HUES6 (cell line): ENCODE measurements around the gene TP53TG5.
A peak's percentile ranks its signal among the peaks of the same experiment; 100 is the strongest.

Source experiments
- H3K27ac ChIP-seq: 2 replicates; pipeline ENCODE4 v1.7.0; 2013; ENCODE audit warnings: low read depth, mild to moderate bottlenecking, low read length, inconsistent platforms
- H3K27me3 ChIP-seq: 2 replicates; pipeline ENCODE4 v1.6.1; 2013; ENCODE audit warnings: low read length; ENCODE audit not compliant: control insufficient read depth, insufficient read depth
- H3K36me3 ChIP-seq: 2 replicates; pipeline ENCODE4 v1.6.1; 2013; ENCODE audit warnings: low read length; ENCODE audit not compliant: control insufficient read depth, insufficient read depth
- H3K4me1 ChIP-seq: 2 replicates; pipeline ENCODE4 v1.6.1; 2013; ENCODE audit warnings: low read length; ENCODE audit not compliant: control insufficient read depth, insufficient read depth
- H3K4me3 ChIP-seq: 2 replicates; pipeline ENCODE4 v1.5.1; 2013; ENCODE audit warnings: low read depth, low read length
- H3K9ac ChIP-seq: one replicate; pipeline ENCODE4 v1.6.1; 2013; ENCODE audit warnings: mild to moderate bottlenecking, low read length
- H3K9me3 ChIP-seq: 2 replicates; pipeline ENCODE4 v1.6.1; 2013; ENCODE audit warnings: low read depth, low read length; ENCODE audit not compliant: control insufficient read depth, insufficient read depth

TP53TG5 gene

GRCh38 chr20:45343532-45344167 lies 34.5 kb downstream of the TP53TG5 start:
- peak overlapping the region; percentile 69; the same call in 1 of the 2 replicates for H3K27ac ChIP-seq
- peaks cover 87% of the 10 kb centered on the region for H3K4me1 ChIP-seq
- H3K9ac ChIP-seq: peak overlapping the region; percentile 62
- H3K4me3 ChIP-seq: peak overlapping the region; percentile 50; the same call in 1 of the 2 replicates
- 0 out of 2 replicates have a peak, but pooled peaks cover 6% of the 10 kb centered on the region for H3K36me3 ChIP-seq
- no peaks in the 10 kb centered on the region for H3K9me3 ChIP-seq
- H3K27me3 ChIP-seq: no peaks in the 10 kb centered on the region

- Histone ChIP-seq H3K4me1 (peaks cover 91% of the 10 kb centered on the region), H3K27ac (peak overlapping the region; percentile 69; the same call in 1 of the 2 replicates), H3K4me3 (peak overlapping the region; percentile 50), H3K9me3 (no peaks in the 10 kb centered on the region), H3K9ac (peak overlapping the region; percentile 46), H3K27me3 (no peaks in the 10 kb centered on the region), H3K36me3 (0 out of 2 replicates have a peak, but pooled peaks cover 6% of the 10 kb centered on the region)
Observed at GRCh38 chr20:45342855-45343531, 35.1 kb downstream of the TP53TG5 start.

GRCh38 chr20:45341939-45342854 lies 35.9 kb downstream of the TP53TG5 start:
- Histone ChIP-seq H3K9ac (peak overlapping the region; percentile 63), H3K36me3 (0 out of 2 replicates have a peak, but pooled peaks cover 6% of the 10 kb centered on the region), H3K27me3 (no peaks in the 10 kb centered on the region), H3K4me3 (peak overlapping the region; percentile 50), H3K9me3 (no peaks in the 10 kb centered on the region), H3K27ac (peak overlapping the region; percentile 69), H3K4me1 (peaks cover 95% of the 10 kb centered on the region)

- peak overlapping the region; percentile 50 for H3K4me3 ChIP-seq
- peaks cover 95% of the 10 kb centered on the region for H3K4me1 ChIP-seq
Observed at GRCh38 chr20:45341579-45341938, 36.6 kb downstream of the TP53TG5 start.

GRCh38 chr20:45340951-45341350 lies 37.2 kb downstream of the TP53TG5 start:
- no peak overlapping the region for H3K9ac ChIP-seq
- H3K27me3 ChIP-seq: no peaks in the 10 kb centered on the region
- H3K36me3 ChIP-seq: 0 out of 2 replicates have a peak, but pooled peaks cover 6% of the 10 kb centered on the region
- peaks cover 91% of the 10 kb centered on the region for H3K4me1 ChIP-seq
- H3K9me3 ChIP-seq: no peaks in the 10 kb centered on the region
- no peak overlapping the region for H3K27ac ChIP-seq
- no peak overlapping the region for H3K4me3 ChIP-seq

More at GRCh38 chr20:45341579-45341938, 36.6 kb downstream of the TP53TG5 start:
- Histone ChIP-seq H3K36me3 (0 out of 2 replicates have a peak, but pooled peaks cover 6% of the 10 kb centered on the region), H3K9ac (peak overlapping the region; percentile 63), H3K27ac (peak overlapping the region; percentile 69), H3K9me3 (no peaks in the 10 kb centered on the region), H3K27me3 (no peaks in the 10 kb centered on the region)

- H3K36me3 ChIP-seq: 0 out of 2 replicates have a peak, but pooled peaks cover 6% of the 10 kb centered on the region
- H3K9ac ChIP-seq: no peak overlapping the region
- H3K27me3 ChIP-seq: no peaks in the 10 kb centered on the region
- H3K9me3 ChIP-seq: no peaks in the 10 kb centered on the region
- H3K4me1 ChIP-seq: peaks cover 85% of the 10 kb centered on the region
- no peak overlapping the region for H3K4me3 ChIP-seq
- no peak overlapping the region for H3K27ac ChIP-seq
Observed at GRCh38 chr20:45340236-45340847, 37.8 kb downstream of the TP53TG5 start.

- Histone ChIP-seq H3K9me3 (no peaks in the 10 kb centered on the region), H3K9ac (no peak overlapping the region), H3K27ac (no peak overlapping the region), H3K27me3 (no peaks in the 10 kb centered on the region), H3K36me3 (0 out of 2 replicates have a peak, but pooled peaks cover 7% of the 10 kb centered on the region), H3K4me3 (no peak overlapping the region), H3K4me1 (peaks cover 80% of the 10 kb centered on the region)
Observed at GRCh38 chr20:45339799-45340198, 38.3 kb downstream of the TP53TG5 start.

- Histone ChIP-seq H3K4me3 (no peak overlapping the region), H3K9ac (no peak overlapping the region), H3K36me3 (0 out of 2 replicates have a peak, but pooled peaks cover 10% of the 10 kb centered on the region), H3K4me1 (peaks cover 73% of the 10 kb centered on the region), H3K27ac (no peak overlapping the region), H3K27me3 (no peaks in the 10 kb centered on the region), H3K9me3 (no peaks in the 10 kb centered on the region)
Observed at GRCh38 chr20:45339084-45339483, 39.0 kb downstream of the TP53TG5 start.

- 0 out of 2 replicates have a peak, but pooled peaks cover 10% of the 10 kb centered on the region for H3K36me3 ChIP-seq
- peak overlapping the region; percentile 50; the same call in 1 of the 2 replicates for H3K27ac ChIP-seq
- peak overlapping the region; percentile 8 for H3K9ac ChIP-seq
- no peak overlapping the region for H3K4me3 ChIP-seq
- H3K4me1 ChIP-seq: peaks cover 66% of the 10 kb centered on the region
- H3K27me3 ChIP-seq: no peaks in the 10 kb centered on the region
- H3K9me3 ChIP-seq: no peaks in the 10 kb centered on the region
Observed at GRCh38 chr20:45338121-45339030, 39.7 kb downstream of the TP53TG5 start.
